Activated CD4-positive, alpha-beta memory T cell treated with anti-CD3 and anti-CD28 coated beads, Interleukin-2, amount 10 ng/mL, durations not matched to agents 7 days and 5 days (primary cell): ENCODE measurements around the gene MYRIP. TPM values are rescaled to one million over a fixed set of nuclear protein-coding genes. Genes with fewer than 3 reads are reported as not detected.

Experiments used
- CTCF ChIA-PET: fragments of 350-600 bp; sonication (Branson Sonifier 250); formaldehyde crosslinking; loops from one replicate; lab custom pipeline; 2021; ENCODE audit warnings: antibody characterized with exemption, inconsistent platforms; lab: Charles Lee
- POLR2A ChIA-PET: fragments of 350-600 bp; sonication (Branson Sonifier 250); formaldehyde crosslinking; loops from one replicate; lab custom pipeline; 2021; ENCODE audit warnings: antibody characterized with exemption; lab: Charles Lee
- DNase-seq: peaks from one replicate; pipeline ENCODE4 v3.0.0-alpha.2; 2020
- H3K27ac Mint-ChIP-seq: one replicate; pipeline ENCODE4 v1.8.0; 2021; ENCODE audit warnings: mild to moderate bottlenecking, mixed read lengths
- H3K27me3 Mint-ChIP-seq: one replicate; pipeline ENCODE4 v1.8.0; 2021; ENCODE audit warnings: mixed read lengths
- H3K36me3 Mint-ChIP-seq: one replicate; pipeline ENCODE4 v1.8.0; 2021; ENCODE audit warnings: low read depth, mixed read lengths
- H3K4me1 Mint-ChIP-seq: one replicate; pipeline ENCODE4 v1.8.0; 2021; ENCODE audit warnings: mixed read lengths
- H3K4me3 Mint-ChIP-seq: one replicate; pipeline ENCODE4 v1.8.0; 2021; ENCODE audit warnings: mild to moderate bottlenecking, mixed read lengths
- H3K9me3 Mint-ChIP-seq: one replicate; pipeline ENCODE4 v1.8.0; 2021; ENCODE audit warnings: mixed read lengths
- total RNA-seq, 2 experiments: library from RNA; stranded (reverse); gene quantifications; one replicate each; pipeline ENCODE4 v1.2.3, GENCODE V29; 2021

Gene MYRIP
- total RNA-seq, 2 experiments from 2014 or later, result not detected

GRCh38 chr3:39920271-39920670 lies 110.9 kb downstream of the MYRIP start:
- Mint-ChIP-seq H3K4me3 (no peak overlapping the region), H3K9me3 (no peaks in the 10 kb centered on the region), H3K27ac (no peak overlapping the region), H3K27me3 (no peaks in the 10 kb centered on the region), H3K36me3 (no peaks in the 10 kb centered on the region), H3K4me1 (no peaks in the 10 kb centered on the region)
- POLR2A ChIA-PET, result no interaction called here
- CTCF ChIA-PET, result no interaction called here
- DNase-seq, result no peak

GRCh38 chr3:39927479-39927878 lies 118.1 kb downstream of the MYRIP start:
- CTCF ChIA-PET, result no interaction called here
- Mint-ChIP-seq H3K4me1 (no peaks in the 10 kb centered on the region), H3K27me3 (no peaks in the 10 kb centered on the region), H3K36me3 (no peaks in the 10 kb centered on the region), H3K9me3 (no peaks in the 10 kb centered on the region), H3K27ac (no peak overlapping the region), H3K4me3 (no peak overlapping the region)
- no peak for DNase-seq
- POLR2A ChIA-PET, result no interaction called here

- Mint-ChIP-seq H3K4me3 (no peak overlapping the region), H3K4me1 (no peaks in the 10 kb centered on the region), H3K36me3 (no peaks in the 10 kb centered on the region), H3K27ac (no peak overlapping the region), H3K9me3 (no peaks in the 10 kb centered on the region), H3K27me3 (no peaks in the 10 kb centered on the region)
- CTCF ChIA-PET, result no interaction called here
- POLR2A ChIA-PET, result no interaction called here
- DNase-seq, result no peak
Measured at GRCh38 chr3:39933986-39934693, 124.7 kb downstream of the MYRIP start.

GRCh38 chr3:39934696-39935095 lies 125.3 kb downstream of the MYRIP start:
- H3K27ac Mint-ChIP-seq, result no peak overlapping the region
- no peaks in the 10 kb centered on the region for H3K36me3 Mint-ChIP-seq
- H3K27me3 Mint-ChIP-seq, result no peaks in the 10 kb centered on the region
- no peaks in the 10 kb centered on the region for H3K9me3 Mint-ChIP-seq
- H3K4me1 Mint-ChIP-seq, result no peaks in the 10 kb centered on the region
- ChIA-PET POLR2A (no interaction called here), CTCF (interaction anchor here (0.6 kb wide), 1 partner anchor 172 kb away, joined by 3 read pairs; no protein-coding TSS in a partner anchor)
- H3K4me3 Mint-ChIP-seq, result no peak overlapping the region
- DNase-seq, result no peak

- ChIA-PET CTCF (interaction anchor here (0.6 kb wide), 1 partner anchor 171 kb away, joined by 3 read pairs; no protein-coding TSS in a partner anchor), POLR2A (no interaction called here)
- H3K4me3 Mint-ChIP-seq, result no peak overlapping the region
- H3K36me3 Mint-ChIP-seq, result no peaks in the 10 kb centered on the region
- no peak overlapping the region for H3K27ac Mint-ChIP-seq
- H3K4me1 Mint-ChIP-seq, result no peaks in the 10 kb centered on the region
- no peaks in the 10 kb centered on the region for H3K27me3 Mint-ChIP-seq
- DNase-seq, result no peak
- no peaks in the 10 kb centered on the region for H3K9me3 Mint-ChIP-seq
Measured at GRCh38 chr3:39935261-39935660, 125.9 kb downstream of the MYRIP start.

GRCh38 chr3:39936848-39937247 lies 127.4 kb downstream of the MYRIP start:
- no peak overlapping the region for H3K27ac Mint-ChIP-seq
- CTCF ChIA-PET, result no interaction called here
- no peaks in the 10 kb centered on the region for H3K4me1 Mint-ChIP-seq
- no peaks in the 10 kb centered on the region for H3K9me3 Mint-ChIP-seq
- DNase-seq, result no peak
- H3K36me3 Mint-ChIP-seq, result no peaks in the 10 kb centered on the region
- H3K4me3 Mint-ChIP-seq, result no peak overlapping the region
- POLR2A ChIA-PET, result no interaction called here
- no peaks in the 10 kb centered on the region for H3K27me3 Mint-ChIP-seq

- no peaks in the 10 kb centered on the region for H3K27me3 Mint-ChIP-seq
- H3K27ac Mint-ChIP-seq, result no peak overlapping the region
- H3K9me3 Mint-ChIP-seq, result no peaks in the 10 kb centered on the region
- ChIA-PET CTCF (no interaction called here), POLR2A (no interaction called here)
- DNase-seq, result no peak
- no peaks in the 10 kb centered on the region for H3K4me1 Mint-ChIP-seq
- H3K36me3 Mint-ChIP-seq, result no peaks in the 10 kb centered on the region
- H3K4me3 Mint-ChIP-seq, result no peak overlapping the region
Measured at GRCh38 chr3:39937315-39937714, 127.9 kb downstream of the MYRIP start.

- POLR2A ChIA-PET, result no interaction called here
- Mint-ChIP-seq H3K36me3 (no peaks in the 10 kb centered on the region), H3K27me3 (no peaks in the 10 kb centered on the region), H3K4me3 (no peak overlapping the region), H3K4me1 (no peaks in the 10 kb centered on the region), H3K9me3 (no peaks in the 10 kb centered on the region), H3K27ac (no peak overlapping the region)
- DNase-seq, result no peak
- CTCF ChIA-PET, result no interaction called here
Measured at GRCh38 chr3:39937874-39938273, 128.5 kb downstream of the MYRIP start.

- Mint-ChIP-seq H3K27ac (no peak overlapping the region), H3K4me1 (no peaks in the 10 kb centered on the region)
- CTCF ChIA-PET, result no interaction called here
Measured at GRCh38 chr3:39941931-39942330, 132.5 kb downstream of the MYRIP start.

GRCh38 chr3:39960515-39961191 lies 151.2 kb downstream of the MYRIP start:
- Mint-ChIP-seq H3K4me3 (no peak overlapping the region), H3K9me3 (no peaks in the 10 kb centered on the region), H3K27ac (no peak overlapping the region), H3K27me3 (no peaks in the 10 kb centered on the region), H3K4me1 (no peaks in the 10 kb centered on the region), H3K36me3 (no peaks in the 10 kb centered on the region)
- ChIA-PET POLR2A (no interaction called here), CTCF (no interaction called here)
- no peak for DNase-seq

More at GRCh38 chr3:39941931-39942330, 132.5 kb downstream of the MYRIP start:
- no peaks in the 10 kb centered on the region for H3K9me3 Mint-ChIP-seq
- DNase-seq, result no peak
- H3K27me3 Mint-ChIP-seq, result no peaks in the 10 kb centered on the region
- no peaks in the 10 kb centered on the region for H3K36me3 Mint-ChIP-seq
- no peak overlapping the region for H3K4me3 Mint-ChIP-seq
- POLR2A ChIA-PET, result no interaction called here

- ChIA-PET CTCF (no interaction called here), POLR2A (no interaction called here)
- Mint-ChIP-seq H3K9me3 (no peaks in the 10 kb centered on the region), H3K36me3 (no peaks in the 10 kb centered on the region), H3K27ac (no peak overlapping the region), H3K4me1 (no peaks in the 10 kb centered on the region), H3K4me3 (no peak overlapping the region), H3K27me3 (no peaks in the 10 kb centered on the region)
- no peak for DNase-seq
Measured at GRCh38 chr3:39961230-39961629, 151.8 kb downstream of the MYRIP start.

- Mint-ChIP-seq H3K4me1 (no peaks in the 10 kb centered on the region), H3K27me3 (no peaks in the 10 kb centered on the region), H3K36me3 (no peaks in the 10 kb centered on the region), H3K4me3 (no peak overlapping the region), H3K27ac (no peak overlapping the region), H3K9me3 (no peaks in the 10 kb centered on the region)
- ChIA-PET CTCF (no interaction called here), POLR2A (no interaction called here)
- DNase-seq, result no peak
Measured at GRCh38 chr3:39962581-39962980, 153.2 kb downstream of the MYRIP start.

- Mint-ChIP-seq H3K36me3 (no peaks in the 10 kb centered on the region), H3K9me3 (no peaks in the 10 kb centered on the region), H3K4me3 (no peak overlapping the region), H3K4me1 (no peaks in the 10 kb centered on the region), H3K27me3 (no peaks in the 10 kb centered on the region), H3K27ac (no peak overlapping the region)
- CTCF ChIA-PET, result no interaction called here
- no peak for DNase-seq
- POLR2A ChIA-PET, result no interaction called here
Measured at GRCh38 chr3:39965461-39965860, 156.1 kb downstream of the MYRIP start.

GRCh38 chr3:39965997-39966396 lies 156.6 kb downstream of the MYRIP start:
- CTCF ChIA-PET, result no interaction called here
- DNase-seq, result no peak
- Mint-ChIP-seq H3K36me3 (no peaks in the 10 kb centered on the region), H3K9me3 (no peaks in the 10 kb centered on the region), H3K27ac (no peak overlapping the region), H3K27me3 (no peaks in the 10 kb centered on the region), H3K4me1 (no peaks in the 10 kb centered on the region), H3K4me3 (no peak overlapping the region)
- POLR2A ChIA-PET, result no interaction called here
